HG02759 (cell line): Measurements from ENCODE around the gene KRT4.
"Not testable (repeated sequence)": the region's sequence is repeated elsewhere in the genome, so short reads cannot be mapped to it uniquely, and the experiment has no call there.

Experiments used
- ATAC-seq: cut with Tn5 transposase; IDR thresholded peaks from one replicate; pipeline ENCODE4 v1.9.1; 2021; ENCODE audit warnings: mild to moderate bottlenecking, moderate library complexity; ENCODE audit not compliant: unreplicated experiment

KRT4 gene

DNA sequence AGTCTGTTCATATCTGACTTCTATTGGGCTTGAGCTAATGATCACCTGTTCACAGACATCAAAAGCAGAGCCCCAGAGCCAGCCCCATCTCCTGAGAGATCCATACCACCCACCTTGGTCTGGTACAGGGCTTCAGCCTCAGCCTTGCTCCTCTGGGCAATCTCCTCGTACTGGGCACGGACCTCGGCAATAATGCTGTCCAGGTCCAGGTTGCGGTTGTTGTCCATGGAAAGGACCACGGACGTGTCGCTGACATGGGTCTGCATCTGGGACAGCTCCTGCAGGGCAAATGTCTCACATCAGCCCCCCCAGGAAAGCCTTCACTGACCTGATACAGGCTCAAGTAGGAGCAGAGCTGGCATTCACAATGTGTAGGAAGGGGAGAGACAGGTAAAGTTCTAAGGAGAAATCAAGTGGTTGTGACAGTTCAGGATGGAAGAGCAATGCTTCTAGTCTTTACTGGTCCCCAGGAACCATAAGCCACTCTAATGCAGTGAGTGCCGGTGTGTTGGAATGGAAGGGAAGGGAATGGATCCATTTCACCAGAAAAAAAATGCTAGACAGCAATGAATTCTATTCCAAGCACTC lies 5.2 kb downstream of the KRT4 start:
- no peak for ATAC-seq

GRCh38 chr12:52807544-52808470 lies 6.1 kb downstream of the KRT4 start:
- no peak for ATAC-seq

- no peak for ATAC-seq
These were observed 6.9 kb downstream of the KRT4 start for GRCh38 chr12:52806821-52807543.

DNA sequence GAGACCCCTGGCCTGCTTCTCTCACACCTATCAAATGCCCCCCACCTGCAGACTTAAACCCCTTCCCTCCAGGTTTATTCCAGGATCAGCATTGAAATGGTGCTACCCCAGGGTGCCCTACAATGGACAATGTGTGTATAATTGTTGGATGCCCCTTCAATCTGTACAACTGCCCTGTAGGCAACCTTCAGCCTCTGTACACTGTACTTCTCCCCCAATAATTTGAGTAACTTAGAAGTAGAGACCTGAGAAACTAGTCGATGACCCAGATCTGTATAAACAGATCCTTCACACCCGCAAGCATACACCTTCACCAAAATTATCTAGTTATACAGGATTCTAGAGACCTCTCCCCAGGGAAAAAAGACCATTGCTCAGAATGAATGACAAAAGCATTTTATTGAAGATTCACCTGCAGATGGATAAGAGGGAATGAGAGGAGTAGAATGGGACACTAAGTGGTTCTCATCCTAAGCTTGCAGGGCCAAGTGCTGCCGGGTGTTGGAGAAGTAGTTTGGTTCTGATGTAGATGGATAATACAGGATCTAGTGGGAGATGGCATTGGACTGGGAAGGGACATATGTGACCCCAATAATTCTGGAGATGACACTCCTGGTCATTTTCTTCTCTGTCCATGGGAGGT lies 7.6 kb downstream of the KRT4 start:
- ATAC-seq = no peak

DNA sequence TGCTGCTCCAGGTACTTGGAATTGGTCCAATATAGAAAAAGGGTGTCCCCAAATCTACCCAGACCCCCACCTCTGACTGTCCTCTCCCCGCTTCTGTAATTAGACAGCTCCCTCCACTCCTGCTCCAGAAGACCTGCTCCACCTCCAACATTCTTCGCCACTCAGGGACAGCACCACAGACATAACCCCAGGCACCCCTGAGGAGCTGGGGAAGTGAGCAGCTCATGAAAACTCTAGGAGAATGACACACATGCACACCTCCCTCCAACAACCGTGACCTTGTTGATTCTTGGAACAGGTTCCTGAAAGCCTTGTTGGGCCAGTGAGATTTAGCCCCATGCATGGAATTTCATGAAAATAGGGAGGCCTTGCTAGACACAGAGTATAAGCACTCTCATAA lies 8.2 kb downstream of the KRT4 start:
- ATAC-seq = no peak

DNA sequence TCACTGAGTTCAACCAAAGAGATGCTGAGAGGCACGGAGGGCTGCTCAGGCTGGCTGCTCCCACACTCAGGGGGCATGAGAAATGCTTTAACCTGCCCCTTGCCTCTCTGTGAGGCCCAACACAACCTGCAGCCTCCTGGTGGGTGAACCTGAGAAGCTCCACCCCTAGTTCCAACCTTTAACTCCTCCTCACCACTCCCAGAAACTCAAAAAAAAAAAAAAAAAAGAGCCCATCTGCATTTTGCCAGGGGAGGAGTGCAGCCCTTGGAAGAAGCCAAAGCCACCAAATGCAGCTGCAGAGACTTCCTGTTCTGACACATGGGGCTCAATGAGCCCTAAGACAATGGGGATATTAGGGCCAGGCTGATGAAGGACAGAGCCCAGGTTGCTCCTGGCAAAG lies 8.9 kb downstream of the KRT4 start:
- no peak for ATAC-seq

- ATAC-seq = no peak
These were observed 11.5 kb downstream of the KRT4 start for GRCh38 chr12:52802442-52802841.

GRCh38 chr12:52801773-52802172 lies 12.1 kb downstream of the KRT4 start:
- no peak for ATAC-seq

DNA sequence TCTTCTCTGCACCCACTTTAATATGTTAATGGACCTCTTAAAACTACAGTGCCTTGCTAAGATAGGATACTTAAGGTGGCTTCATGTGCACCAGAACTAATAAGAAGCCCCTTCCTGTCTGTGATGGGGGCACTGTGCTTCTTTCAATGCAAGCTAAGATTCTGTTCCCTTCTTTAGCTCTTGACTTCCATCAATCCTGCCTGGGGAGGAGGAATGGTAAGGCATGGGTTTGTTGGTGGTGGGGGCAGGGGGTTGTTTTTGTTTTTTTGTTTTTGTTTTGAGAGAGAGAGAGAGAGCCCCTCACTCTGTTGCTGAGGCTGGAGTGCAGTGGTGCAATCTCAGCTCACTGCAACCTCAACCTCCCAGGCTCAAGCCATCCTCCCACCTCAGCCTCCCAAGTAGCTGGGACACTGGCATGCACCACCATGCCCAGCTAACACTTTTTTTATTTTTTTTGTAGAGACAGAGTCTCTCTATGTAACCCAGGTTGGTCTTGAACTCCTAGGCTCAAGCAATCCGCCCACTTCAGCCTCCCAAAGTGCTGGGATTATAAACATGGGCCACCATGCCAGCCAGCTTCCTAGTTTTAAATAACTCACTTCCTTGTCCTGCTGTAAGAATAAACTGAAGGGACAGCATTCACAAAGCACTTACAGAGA lies 13.5 kb downstream of the KRT4 start:
- no peak for ATAC-seq

DNA sequence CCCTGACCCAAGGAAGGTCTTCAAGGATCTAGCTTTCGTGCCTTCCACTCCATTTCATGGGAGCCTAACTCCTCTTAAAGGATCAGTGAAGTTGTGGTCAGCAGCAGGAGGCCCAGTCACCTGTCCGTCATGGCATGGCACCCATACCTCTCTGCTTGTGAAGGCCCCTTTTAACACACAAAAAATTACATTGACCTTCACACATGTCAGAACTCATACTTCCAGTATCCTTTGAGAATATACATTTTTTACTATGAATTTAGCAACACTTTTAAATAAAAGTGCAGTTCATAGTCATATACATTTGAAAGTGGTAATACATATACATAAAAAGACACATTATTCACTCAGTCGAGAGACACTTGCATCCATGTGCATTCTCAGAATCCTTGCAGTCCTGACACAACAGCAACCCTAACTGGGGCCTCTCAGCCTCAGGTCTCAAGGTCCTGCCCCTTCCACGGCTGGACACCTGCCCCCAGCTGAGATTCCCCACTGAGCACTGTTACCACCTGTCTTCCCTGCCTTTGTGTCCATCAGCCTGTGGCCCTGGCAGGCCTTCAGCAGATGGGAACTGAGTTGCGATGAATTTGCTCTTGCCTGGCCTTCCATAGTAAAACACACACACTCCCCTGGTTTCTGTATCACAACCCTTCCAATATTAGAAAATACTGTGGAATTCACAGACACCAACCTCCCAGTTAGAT lies 14.3 kb downstream of the KRT4 start:
- ATAC-seq = no peak

GRCh38 chr12:52798671-52799504 lies 15.0 kb downstream of the KRT4 start:
- no peak for ATAC-seq

DNA sequence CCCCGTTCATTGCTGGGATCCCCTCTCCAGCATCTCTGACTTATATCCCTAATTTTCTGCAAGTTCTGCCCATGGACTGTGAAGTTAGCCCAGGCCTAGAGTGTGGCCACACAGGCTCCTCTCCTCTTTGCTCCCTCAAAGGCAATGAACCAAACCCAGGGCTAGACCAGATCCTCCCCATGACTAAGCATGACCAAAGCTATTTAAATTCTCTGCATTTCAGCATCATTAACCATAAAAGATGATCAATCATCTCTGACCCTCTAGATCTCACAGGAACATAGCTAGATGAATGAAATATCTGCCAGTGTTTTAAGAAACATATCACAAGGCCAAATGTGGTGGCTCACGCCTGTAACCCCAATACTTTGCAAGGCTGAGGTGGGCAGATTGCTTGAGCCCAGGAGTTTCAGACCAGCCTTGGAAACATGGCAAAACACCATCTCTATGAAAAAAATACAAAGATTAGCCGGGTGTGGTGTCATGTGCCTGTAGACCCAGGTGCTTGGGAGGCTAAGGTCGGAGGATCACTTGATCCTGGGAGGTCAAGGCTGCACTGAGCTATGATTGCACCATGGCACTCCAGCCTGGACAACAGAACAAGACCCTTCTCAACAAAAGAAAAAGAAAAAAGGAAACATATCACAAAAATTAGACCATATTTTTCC lies 15.8 kb downstream of the KRT4 start:
- ATAC-seq = no peak

GRCh38 chr12:52797529-52797894 lies 16.4 kb downstream of the KRT4 start:
- ATAC-seq = no peak

GRCh38 chr12:52796839-52797528 lies 16.9 kb downstream of the KRT4 start:
- ATAC-seq = no peak

DNA sequence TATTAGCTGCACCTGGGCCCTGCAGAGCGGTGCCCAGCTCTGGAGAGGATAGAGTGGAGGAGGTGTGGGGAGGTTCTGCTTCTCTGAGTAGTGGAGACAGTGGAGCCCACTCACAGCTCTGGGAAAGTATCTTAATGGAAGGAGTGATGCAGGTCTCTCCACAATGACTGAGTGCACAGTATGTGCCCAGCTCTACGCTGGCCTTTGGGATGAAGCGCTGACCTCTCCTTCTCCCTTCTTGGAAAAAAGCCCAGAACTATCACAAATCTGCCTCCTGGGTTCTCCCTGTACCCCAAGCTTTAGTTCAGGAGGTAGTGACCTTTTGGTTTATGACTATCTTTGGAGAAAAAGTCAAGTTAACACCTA lies 17.5 kb downstream of the KRT4 start:
- no peak for ATAC-seq

DNA sequence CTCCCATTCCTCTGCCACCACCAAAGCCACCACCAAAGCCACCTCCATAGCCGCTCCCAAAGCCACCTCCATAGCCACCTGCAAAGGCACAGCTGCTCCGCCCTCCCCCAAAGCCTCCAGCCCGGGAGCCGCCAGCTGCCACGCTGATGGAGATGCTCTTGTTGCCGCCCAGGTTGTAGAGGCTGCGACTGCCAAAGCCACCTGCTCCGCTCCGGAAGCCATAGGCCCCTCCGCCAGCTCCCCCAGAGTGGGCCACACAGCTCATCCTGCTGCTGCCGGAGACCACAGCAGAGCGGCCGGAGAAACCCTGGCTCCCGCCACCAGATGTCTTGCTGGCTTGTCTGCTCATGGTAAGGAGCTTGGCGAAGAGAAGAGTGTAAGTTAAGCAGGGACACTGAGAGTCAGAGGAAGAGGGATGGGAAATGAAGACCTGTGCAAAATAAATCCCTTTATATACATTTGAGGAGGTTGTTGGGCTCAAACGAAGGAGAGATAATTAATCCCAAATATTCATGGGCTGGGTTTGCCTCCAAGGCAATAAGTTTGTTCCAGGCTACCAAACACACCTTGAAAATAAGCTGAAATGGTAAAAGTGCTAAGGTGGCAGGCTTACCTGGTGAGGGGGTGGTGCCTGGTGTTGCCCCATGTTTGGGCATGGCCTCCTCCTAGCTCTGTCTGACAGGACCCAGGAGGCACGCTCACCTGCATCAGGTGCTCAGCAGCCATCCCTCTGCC lies 18.1 kb downstream of the KRT4 start, which contains the start of gene KRT3:
Gene KRT3, minus strand, starts transcription at position 424 of the 735 bp plus-strand sequence. Its CDS starts 75 bp downstream, at position 349.
- ATAC-seq = no peak

DNA sequence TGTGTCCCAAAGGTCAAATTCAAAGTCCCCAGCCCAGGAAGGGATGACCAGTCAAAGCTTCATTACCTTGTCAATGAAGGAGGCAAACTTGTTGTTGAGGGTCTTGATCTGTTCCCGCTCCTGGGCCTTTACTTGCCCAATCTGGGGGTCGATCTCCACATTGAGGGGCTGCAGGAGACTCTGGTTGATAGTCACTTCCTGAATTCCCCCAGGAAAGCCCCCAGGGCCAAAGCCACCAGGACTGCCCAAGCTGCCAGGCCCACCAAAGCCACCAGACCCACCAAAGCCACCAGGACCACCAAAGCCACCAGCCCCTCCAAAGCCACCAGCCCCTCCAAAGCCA lies 18.6 kb downstream of the KRT4 start:
- not testable (repeated sequence) for ATAC-seq
